Calu3 (cell line): ENCODE results near the gene GOLGA2. TPM values are rescaled to one million over a fixed set of nuclear protein-coding genes. Genes with fewer than 3 reads are reported as not detected.

Source experiments
- BruUV-seq: library from RNA; stranded (reverse); fragments of 400-500 nt; replicated peaks from 2 replicates; lab custom pipeline; 2021; lab: Mats Ljungman, UMichigan
- CTCF ChIA-PET: fragments of 300-600 bp; sonication (Branson Sonifier 250); formaldehyde crosslinking; loops from one replicate; lab custom pipeline; 2022; ENCODE audit warnings: antibody characterized with exemption; lab: Charles Lee
- DNase-seq: peaks from one replicate; pipeline ENCODE4 v3.0.0; 2022
- H3K27ac Mint-ChIP-seq: one replicate; pipeline ENCODE4 v1.8.0; 2022; ENCODE audit warnings: mixed read lengths; ENCODE audit not compliant: unreplicated experiment
- H3K27me3 Mint-ChIP-seq: one replicate; pipeline ENCODE4 v1.8.0; 2022; ENCODE audit warnings: mixed read lengths; ENCODE audit not compliant: unreplicated experiment
- H3K36me3 Mint-ChIP-seq: one replicate; pipeline ENCODE4 v1.8.0; 2022; ENCODE audit warnings: mild to moderate bottlenecking, moderate library complexity, mixed read lengths; ENCODE audit not compliant: insufficient read depth, unreplicated experiment
- H3K4me1 Mint-ChIP-seq: one replicate; pipeline ENCODE4 v1.8.0; 2022; ENCODE audit warnings: mild to moderate bottlenecking, low read depth, mixed read lengths; ENCODE audit not compliant: unreplicated experiment
- H3K4me3 Mint-ChIP-seq: one replicate; pipeline ENCODE4 v1.8.0; 2022; ENCODE audit warnings: mild to moderate bottlenecking, low read depth, moderate library complexity, mixed read lengths; ENCODE audit not compliant: unreplicated experiment
- H3K9me3 Mint-ChIP-seq: one replicate; pipeline ENCODE4 v1.8.0; 2022; ENCODE audit warnings: low read depth, mixed read lengths; ENCODE audit not compliant: unreplicated experiment
- CTCF ChIP-seq: fragments of 200-600 bp; IDR thresholded peaks from one replicate; pipeline ENCODE4 v1.8.0; 2022; ENCODE audit warnings: antibody characterized with exemption; ENCODE audit not compliant: unreplicated experiment
- intact Hi-C: fragments of 100-400 bp; cut with micrococcal nuclease; formaldehyde crosslinking; loops from one replicate; pipeline ENCODE4 v1.10.0; 2022; ENCODE audit not compliant: unreplicated experiment
- total RNA-seq: library from RNA; stranded (reverse); gene quantifications from 2 replicates; pipeline ENCODE4 v1.2.3, GENCODE V29; 2022

Gene GOLGA2
- total RNA-seq, 1 experiment from 2014 or later: 69.6 TPM

- H3K27ac Mint-ChIP-seq: no peak overlapping the region
- H3K36me3 Mint-ChIP-seq: peaks cover 18% of the 10 kb centered on the region
Measured at GRCh38 chr9:128296340-128297220, 20.8 kb upstream of the GOLGA2 start.

GRCh38 chr9:128294142-128294541, 18.3 kb upstream of the GOLGA2 start:
- intact Hi-C loops: loop anchor here (2.0 kb wide), 1 partner anchor 47 kb away; the partner anchor contains the start of gene SLC27A4
- H3K9me3 Mint-ChIP-seq: no peaks in the 10 kb centered on the region
- CTCF ChIA-PET: interaction anchor here (1.8 kb wide), 1 partner anchor 68 kb away, joined by 7 read pairs; no protein-coding TSS in a partner anchor
- no peaks in the 10 kb centered on the region for H3K27me3 Mint-ChIP-seq
- H3K4me3 Mint-ChIP-seq: no peak overlapping the region
- no TSS peak for BruUV-seq
- DNase-seq: no peak
- peaks cover 9% of the 10 kb centered on the region for H3K4me1 Mint-ChIP-seq
- TF ChIP-seq CTCF: no peak
- no peak overlapping the region for H3K27ac Mint-ChIP-seq
- peaks cover 10% of the 10 kb centered on the region for H3K36me3 Mint-ChIP-seq

More at GRCh38 chr9:128296340-128297220, 20.8 kb upstream of the GOLGA2 start:
- Mint-ChIP-seq H3K9me3 (no peaks in the 10 kb centered on the region), H3K27me3 (no peaks in the 10 kb centered on the region), H3K4me3 (no peak overlapping the region), H3K4me1 (peaks cover 10% of the 10 kb centered on the region)
- TF ChIP-seq CTCF: no peak
- BruUV-seq: no TSS peak
- DNase-seq: no peak
- intact Hi-C loops: loop anchor here (5.0 kb wide), 1 partner anchor 116 kb away; no protein-coding TSS in a partner anchor
- CTCF ChIA-PET: interaction anchor here (2.3 kb wide), 1 partner anchor 45 kb away, joined by 11 read pairs; no protein-coding TSS in a partner anchor

- intact Hi-C loops: no loop called here
- TF ChIP-seq CTCF: no peak
- peaks cover 4% of the 10 kb centered on the region for H3K36me3 Mint-ChIP-seq
- H3K4me1 Mint-ChIP-seq: no peaks in the 10 kb centered on the region
- DNase-seq: no peak
- BruUV-seq: no TSS peak
- H3K27me3 Mint-ChIP-seq: no peaks in the 10 kb centered on the region
- CTCF ChIA-PET: no interaction called here
- H3K4me3 Mint-ChIP-seq: no peak overlapping the region
- H3K27ac Mint-ChIP-seq: no peak overlapping the region
- no peaks in the 10 kb centered on the region for H3K9me3 Mint-ChIP-seq
Measured at GRCh38 chr9:128293091-128293490, 17.3 kb upstream of the GOLGA2 start.

GRCh38 chr9:128292009-128292408, 16.2 kb upstream of the GOLGA2 start:
- Mint-ChIP-seq H3K4me1 (no peaks in the 10 kb centered on the region), H3K27me3 (no peaks in the 10 kb centered on the region), H3K4me3 (no peak overlapping the region), H3K36me3 (peaks cover 6% of the 10 kb centered on the region), H3K27ac (no peak overlapping the region), H3K9me3 (no peaks in the 10 kb centered on the region)
- CTCF ChIA-PET: interaction anchor here (0.6 kb wide), 1 partner anchor 255 kb away, joined by 3 read pairs; no protein-coding TSS in a partner anchor
- intact Hi-C loops: no loop called here
- TF ChIP-seq CTCF: no peak
- BruUV-seq: no TSS peak
- DNase-seq: no peak
